Renal cortical epithelial cell (primary cell): Measurements from ENCODE around the gene IFRD2. TPM values are rescaled to one million over a fixed set of nuclear protein-coding genes. Genes with fewer than 3 reads are reported as not detected.

Source experiments
- DNase-seq: peaks from one replicate; pipeline ENCODE4 v3.0.0-alpha.2; 2011; ENCODE audit warnings: low read depth
- total RNA-seq: library from RNA; depleted of rRNA; stranded (reverse); fragments of >200 nt; gene quantifications from 2 replicates; pipeline ENCODE4 v1.2.3, GENCODE V29; 2014

IFRD2 gene
- total RNA-seq, 1 donor from 2014 or later, result 28.8 TPM

GRCh38 chr3:50302095-50303012 is 10.1 kb upstream of the IFRD2 start:
- no peak for DNase-seq

- no peak for DNase-seq
Observed at GRCh38 chr3:50300681-50301254, 8.5 kb upstream of the IFRD2 start.

GRCh38 chr3:50299929-50300680 is 7.9 kb upstream of the IFRD2 start:
- peak; percentile 38 for DNase-seq

- DNase-seq, result no peak
Observed at GRCh38 chr3:50299638-50299928, 7.4 kb upstream of the IFRD2 start.

GRCh38 chr3:50298836-50299637 is 6.8 kb upstream of the IFRD2 start, which contains the start of the genes HYAL3 and NAA80:
Gene HYAL3, minus strand, starts transcription at chr3:50299405. Its CDS starts 3,803 bp downstream, at chr3:50295602.
Gene NAA80, minus strand, starts transcription at chr3:50299405. Its CDS starts 1,942 bp downstream, at chr3:50297463.
- peak; percentile 97 for DNase-seq

- DNase-seq, result no peak
Observed at GRCh38 chr3:50297896-50298725, 5.9 kb upstream of the IFRD2 start.

- no peak for DNase-seq
Observed at GRCh38 chr3:50297384-50297775, 5.2 kb upstream of the IFRD2 start.

GRCh38 chr3:50296721-50297383 is 4.6 kb upstream of the IFRD2 start:
- no peak for DNase-seq

GRCh38 chr3:50295553-50296431 is 3.6 kb upstream of the IFRD2 start:
- DNase-seq, result no peak

- no peak for DNase-seq
Observed at GRCh38 chr3:50294492-50295403, 2.5 kb upstream of the IFRD2 start.

- no peak for DNase-seq
Observed at GRCh38 chr3:50294089-50294488, 1.9 kb upstream of the IFRD2 start.

GRCh38 chr3:50293079-50293801 is 1.0 kb upstream of the IFRD2 start:
- no peak for DNase-seq

GRCh38 chr3:50290161-50290641 is 2.0 kb downstream of the IFRD2 start:
- DNase-seq, result no peak

- no peak for DNase-seq
Observed at GRCh38 chr3:50289130-50289529, 3.1 kb downstream of the IFRD2 start.

- DNase-seq, result no peak
Observed at GRCh38 chr3:50288387-50289007, 3.7 kb downstream of the IFRD2 start.

GRCh38 chr3:50287262-50287661 is 5.0 kb downstream of the IFRD2 start:
- DNase-seq, result no peak
